Body of pancreas (tissue), 4 donors: ENCODE measurements around the gene ZNF213.
"Not testable (repeated sequence)": the region's sequence is repeated elsewhere in the genome, so short reads cannot be mapped to it uniquely, and the experiment has no call there.

Source experiments
- POLR2A ChIP-seq, 3 donors: fragments of 450-650 bp; IDR thresholded peaks; one replicate each; pipeline ENCODE4 v1.6.1; 2016; ENCODE audit warnings: antibody characterized with exemption in 3 of 3, mild to moderate bottlenecking in 2 of 3
- TF ChIP-seq, protein P1 (sequence below), 7 experiments: fragments of 450-650 bp in 4 of 7; fragments of 200-600 bp in 3 of 7; sonication (generic) in 3 of 7; IDR thresholded peaks; one replicate each; pipeline ENCODE4 v1.5.1; 2016 to 2019; ENCODE audit warnings: antibody characterized with exemption in 7 of 7

DNA sequence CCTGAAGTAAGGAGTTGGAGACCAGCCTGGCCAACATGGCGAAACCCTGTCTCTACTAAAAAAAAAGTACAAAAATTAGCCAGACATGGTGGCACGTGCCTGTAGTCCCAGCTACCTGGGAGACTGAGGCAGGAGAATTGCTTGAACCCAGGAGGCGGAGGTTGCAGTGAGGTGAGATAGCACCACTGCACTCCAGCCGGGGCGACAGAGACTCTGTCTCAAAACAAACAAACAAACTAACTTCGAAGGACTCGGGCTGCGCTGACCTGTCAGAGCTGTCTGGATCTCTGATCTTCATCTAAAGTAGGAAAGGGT lies 47.4 kb downstream of the ZNF213 start:
- TF ChIP-seq, protein P1, sequence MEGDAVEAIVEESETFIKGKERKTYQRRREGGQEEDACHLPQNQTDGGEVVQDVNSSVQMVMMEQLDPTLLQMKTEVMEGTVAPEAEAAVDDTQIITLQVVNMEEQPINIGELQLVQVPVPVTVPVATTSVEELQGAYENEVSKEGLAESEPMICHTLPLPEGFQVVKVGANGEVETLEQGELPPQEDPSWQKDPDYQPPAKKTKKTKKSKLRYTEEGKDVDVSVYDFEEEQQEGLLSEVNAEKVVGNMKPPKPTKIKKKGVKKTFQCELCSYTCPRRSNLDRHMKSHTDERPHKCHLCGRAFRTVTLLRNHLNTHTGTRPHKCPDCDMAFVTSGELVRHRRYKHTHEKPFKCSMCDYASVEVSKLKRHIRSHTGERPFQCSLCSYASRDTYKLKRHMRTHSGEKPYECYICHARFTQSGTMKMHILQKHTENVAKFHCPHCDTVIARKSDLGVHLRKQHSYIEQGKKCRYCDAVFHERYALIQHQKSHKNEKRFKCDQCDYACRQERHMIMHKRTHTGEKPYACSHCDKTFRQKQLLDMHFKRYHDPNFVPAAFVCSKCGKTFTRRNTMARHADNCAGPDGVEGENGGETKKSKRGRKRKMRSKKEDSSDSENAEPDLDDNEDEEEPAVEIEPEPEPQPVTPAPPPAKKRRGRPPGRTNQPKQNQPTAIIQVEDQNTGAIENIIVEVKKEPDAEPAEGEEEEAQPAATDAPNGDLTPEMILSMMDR (IDR thresholded peaks at IDR 0.05): not testable (repeated sequence)
- TF ChIP-seq POLR2A (IDR thresholded peaks at IDR 0.05): not testable (repeated sequence)
